Measurements from ENCODE around the gene CEP19.

The CEP19 gene

GRCh38 chr3:196697270-196697669 is 14.8 kb downstream of the CEP19 start:
- TF ChIP-seq CTCF (IDR thresholded peaks at IDR 0.05; ENCODE audit: low read depth, low read length), result no peak
- Histone ChIP-seq H3K4me3 (ENCODE audit: low read depth, low read length) (no peak overlapping the region), H3K9me3 (no peaks in the 10 kb centered on the region), H3K36me3 (no peaks in the 10 kb centered on the region), H3K4me1 (no peaks in the 10 kb centered on the region), H3K27me3 (no peaks in the 10 kb centered on the region)
- no peak for DNase-seq

- no peak for DNase-seq
- no peak for TF ChIP-seq CTCF (IDR thresholded peaks at IDR 0.05; ENCODE audit: low read depth, low read length)
- Histone ChIP-seq H3K4me3 (ENCODE audit: low read depth, low read length) (no peak overlapping the region), H3K4me1 (no peaks in the 10 kb centered on the region), H3K27me3 (no peaks in the 10 kb centered on the region), H3K36me3 (no peaks in the 10 kb centered on the region), H3K9me3 (no peaks in the 10 kb centered on the region)
Observed at GRCh38 chr3:196695849-196696226, 16.2 kb downstream of the CEP19 start.

GRCh38 chr3:196694941-196695848 is 16.9 kb downstream of the CEP19 start:
- DNase-seq, result no peak
- no peaks in the 10 kb centered on the region for H3K9me3 ChIP-seq
- no peaks in the 10 kb centered on the region for H3K36me3 ChIP-seq
- H3K4me1 ChIP-seq, result no peaks in the 10 kb centered on the region
- H3K4me3 ChIP-seq (ENCODE audit: low read depth, low read length), result no peak overlapping the region
- no peaks in the 10 kb centered on the region for H3K27me3 ChIP-seq
- no peak for TF ChIP-seq CTCF (IDR thresholded peaks at IDR 0.05; ENCODE audit: low read depth, low read length)

GRCh38 chr3:196694202-196694638 is 17.8 kb downstream of the CEP19 start:
- no peak for TF ChIP-seq CTCF (IDR thresholded peaks at IDR 0.05; ENCODE audit: low read depth, low read length)
- Histone ChIP-seq H3K9me3 (no peaks in the 10 kb centered on the region), H3K4me3 (ENCODE audit: low read depth, low read length) (no peak overlapping the region), H3K4me1 (no peaks in the 10 kb centered on the region), H3K36me3 (no peaks in the 10 kb centered on the region), H3K27me3 (no peaks in the 10 kb centered on the region)
- DNase-seq, result no peak

GRCh38 chr3:196691386-196691785 is 20.7 kb downstream of the CEP19 start:
- H3K9me3 ChIP-seq, result no peaks in the 10 kb centered on the region
- no peak for TF ChIP-seq CTCF (IDR thresholded peaks at IDR 0.05; ENCODE audit: low read depth, low read length)
- H3K27me3 ChIP-seq, result no peaks in the 10 kb centered on the region
- no peak overlapping the region for H3K4me3 ChIP-seq (ENCODE audit: low read depth, low read length)
- H3K36me3 ChIP-seq, result no peaks in the 10 kb centered on the region
- no peak for DNase-seq
- H3K4me1 ChIP-seq, result no peaks in the 10 kb centered on the region

- DNase-seq, result no peak
- Histone ChIP-seq H3K27me3 (no peaks in the 10 kb centered on the region), H3K36me3 (no peaks in the 10 kb centered on the region), H3K9me3 (no peaks in the 10 kb centered on the region), H3K4me1 (no peaks in the 10 kb centered on the region), H3K4me3 (ENCODE audit: low read depth, low read length) (no peak overlapping the region)
- TF ChIP-seq CTCF (IDR thresholded peaks at IDR 0.05; ENCODE audit: low read depth, low read length), result no peak
Observed at GRCh38 chr3:196689941-196690660, 21.9 kb downstream of the CEP19 start.

Data from BE2C (cell line).